ENCODE measurements around the gene TBC1D22A. TPM values are rescaled to one million over a fixed set of nuclear protein-coding genes. Genes with fewer than 3 reads are reported as not detected.
"Not testable (repeated sequence)": the region's sequence is repeated elsewhere in the genome, so short reads cannot be mapped to it uniquely, and the experiment has no call there.

The TBC1D22A gene
- polyA plus RNA-seq, 1 donor (not counting 4 experiments of a cell fraction or from before 2014, with no cell fraction given), result 20.9 TPM

- no peaks in the 10 kb centered on the region for H3K9me3 ChIP-seq (ENCODE audit: control insufficient read depth, low read depth, low read length)
- no peak overlapping the region for H3K9ac ChIP-seq (ENCODE audit: control insufficient read depth, extremely low read depth, insufficient read depth, low read length)
- TF ChIP-seq CTCF (optimal IDR thresholded peaks at IDR 0.05 in 1 of 3, IDR thresholded peaks at IDR 0.05 in 1 of 3, conservative IDR thresholded peaks at IDR 0.05 in 1 of 3; ENCODE audit: extremely low read depth in 1 of 3, insufficient read depth in 2 of 3, low read length in 3 of 3) (no peak), EZH2 (IDR thresholded peaks at IDR 0.05; ENCODE audit: low read length) (no peak)
- DNase-seq (ENCODE audit: low read depth, low spot score) (no peak), FAIRE-seq (no peak)
- H2AFZ ChIP-seq (ENCODE audit: control insufficient read depth, low read length), result no peak overlapping the region
- no peaks in the 10 kb centered on the region for H3K9me1 ChIP-seq (ENCODE audit: control insufficient read depth, extremely low read depth, insufficient read depth, low read length)
- no peak overlapping the region for H3K4me2 ChIP-seq (ENCODE audit: control insufficient read depth, extremely low read depth, insufficient read depth, low read depth, low read length)
- H4K20me1 ChIP-seq (ENCODE audit: control insufficient read depth, extremely low read depth, insufficient read depth, low read length), result no peaks in the 10 kb centered on the region
- H3K27me3 ChIP-seq (ENCODE audit: control insufficient read depth, extremely low read depth, insufficient read depth, low read length), result no peaks in the 10 kb centered on the region
- H3K79me2 ChIP-seq (ENCODE audit: control insufficient read depth, insufficient read depth, low read length), result no peaks in the 10 kb centered on the region
- H3K4me3 ChIP-seq (ENCODE audit: control insufficient read depth in 2 of 3, extremely low read depth in 1 of 3, insufficient read depth in 2 of 3, low read depth in 1 of 3, low read length in 3 of 3), result no peak overlapping the region
- peaks cover 0 to 2% of the 10 kb centered on the region in 2 experiments for H3K36me3 ChIP-seq (ENCODE audit: control insufficient read depth in 2 of 2, extremely low read depth in 1 of 2, insufficient read depth in 2 of 2, low read length in 2 of 2)
- dilution Hi-C loops (cut with MboI; ENCODE audit: extremely low pct_ligation_motif_present, low sequenced_read_pairs), result no loop called here
- H3K4me1 ChIP-seq (ENCODE audit: control insufficient read depth, extremely low read depth, insufficient read depth, low read length), result no peaks in the 10 kb centered on the region
- no peak overlapping the region for H3K27ac ChIP-seq (ENCODE audit: control insufficient read depth, insufficient read depth, low read length)
These were observed 407.3 kb downstream of the TBC1D22A start for GRCh38 chr22:47169801-47170140.

- DNase-seq (ENCODE audit: low read depth, low spot score); H3K4me2 ChIP-seq (ENCODE audit: control insufficient read depth, extremely low read depth, insufficient read depth, low read depth, low read length); H3K27me3 ChIP-seq (ENCODE audit: control insufficient read depth, extremely low read depth, insufficient read depth, low read length); H3K9me3 ChIP-seq (ENCODE audit: control insufficient read depth, low read depth, low read length); H3K36me3 ChIP-seq (ENCODE audit: control insufficient read depth in 2 of 2, extremely low read depth in 1 of 2, insufficient read depth in 2 of 2, low read length in 2 of 2); H3K79me2 ChIP-seq (ENCODE audit: control insufficient read depth, insufficient read depth, low read length); H3K9ac ChIP-seq (ENCODE audit: control insufficient read depth, extremely low read depth, insufficient read depth, low read length); H3K9me1 ChIP-seq (ENCODE audit: control insufficient read depth, extremely low read depth, insufficient read depth, low read length); FAIRE-seq; H4K20me1 ChIP-seq (ENCODE audit: control insufficient read depth, extremely low read depth, insufficient read depth, low read length); dilution Hi-C loops (cut with MboI; ENCODE audit: extremely low pct_ligation_motif_present, low sequenced_read_pairs); H3K27ac ChIP-seq (ENCODE audit: control insufficient read depth, insufficient read depth, low read length); H3K4me3 ChIP-seq (ENCODE audit: control insufficient read depth in 2 of 3, extremely low read depth in 1 of 3, insufficient read depth in 2 of 3, low read depth in 1 of 3, low read length in 3 of 3); H2AFZ ChIP-seq (ENCODE audit: control insufficient read depth, low read length); H3K4me1 ChIP-seq (ENCODE audit: control insufficient read depth, extremely low read depth, insufficient read depth, low read length): not testable (repeated sequence)
These were observed 408.3 kb downstream of the TBC1D22A start for GRCh38 chr22:47170511-47171440.

Measured in keratinocyte (primary cell).